Activated B cell treated with CpG ODN at 0.5 μM for 24 hours (primary cell): Measurements from ENCODE around the gene PTCH2. TPM values are rescaled to one million over a fixed set of nuclear protein-coding genes. Genes with fewer than 3 reads are reported as not detected.

Experiments used
- ATAC-seq: fragments of 200-7000 bp; cut with Tn5 transposase; one replicate; pipeline ENCODE4 v1.10.0; 2021; ENCODE audit warnings: low read depth, mild to moderate bottlenecking, moderate library complexity
- CTCF ChIA-PET: fragments of 350-600 bp; sonication (Branson Sonifier 250); formaldehyde crosslinking; loops from one replicate; lab custom pipeline; 2021; ENCODE audit warnings: antibody characterized with exemption; lab: Charles Lee
- POLR2A ChIA-PET: fragments of 350-600 bp; sonication (Branson Sonifier 250); formaldehyde crosslinking; loops from one replicate; lab custom pipeline; 2021; ENCODE audit warnings: antibody characterized with exemption; lab: Charles Lee
- DNase-seq: peaks from one replicate; pipeline ENCODE4 v3.0.0; 2022
- H3K27ac Mint-ChIP-seq: one replicate; pipeline ENCODE4 v1.8.0; 2020; ENCODE audit warnings: mixed read lengths
- H3K27me3 Mint-ChIP-seq: one replicate; pipeline ENCODE4 v1.8.0; 2021; ENCODE audit warnings: mixed read lengths
- H3K36me3 Mint-ChIP-seq: one replicate; pipeline ENCODE4 v1.8.0; 2021; ENCODE audit warnings: low read depth, mixed read lengths
- H3K4me1 Mint-ChIP-seq: one replicate; pipeline ENCODE4 v1.8.0; 2021; ENCODE audit warnings: mixed read lengths
- H3K4me3 Mint-ChIP-seq: one replicate; pipeline ENCODE4 v1.8.0; 2020; ENCODE audit warnings: mild to moderate bottlenecking, mixed read lengths
- H3K9me3 Mint-ChIP-seq: one replicate; pipeline ENCODE4 v1.8.0; 2020; ENCODE audit warnings: mixed read lengths
- CTCF ChIP-seq: fragments of 200-600 bp; IDR thresholded peaks from one replicate; pipeline ENCODE4 v1.8.0; 2022; ENCODE audit warnings: antibody characterized with exemption, mild to moderate bottlenecking
- intact Hi-C: fragments of 100-400 bp; cut with micrococcal nuclease; formaldehyde crosslinking; loops from one replicate; pipeline ENCODE4 v1.15.1; 2024
- total RNA-seq: library from RNA; stranded (reverse); gene quantifications from 2 replicates; pipeline ENCODE4 v1.2.3, GENCODE V29; 2022

The PTCH2 gene
- total RNA-seq, 1 donor from 2014 or later = 1.2 TPM

GRCh38 chr1:44775078-44775929 is 67.7 kb downstream of the PTCH2 start, which contains the start of gene RPS8:
TSS of gene RPS8 (plus strand) at chr1:44775540. CDS start at chr1:44775597, 57 bp downstream.
- Mint-ChIP-seq H3K9me3 (no peaks in the 10 kb centered on the region), H3K4me1 (peaks cover 40% of the 10 kb centered on the region), H3K4me3 (peak within 1 kb of the TSS; percentile 98), H3K36me3 (peaks cover 50% of the 10 kb centered on the region), H3K27ac (peak within 1 kb of the TSS; percentile 99), H3K27me3 (no peaks in the 10 kb centered on the region)
- ATAC-seq (peak; percentile 82), DNase-seq (peak; percentile 84)
- intact Hi-C loops = loop anchor here (1.0 to 2.0 kb wide), 5 partner anchors 11 to 53 kb away; partner anchors contain the start of genes KIF2C and RNU5D-1
- TF ChIP-seq CTCF = no peak
- ChIA-PET POLR2A (interaction anchor here (0.5 to 6.3 kb wide), 46 partner anchors 9 to 808 kb away, joined by 3 to 149 read pairs (median 6); partner anchors contain the start of genes AKR1A1, ARMH1, BEST4 and BTBD19), CTCF (interaction anchor here (0.6 to 2.1 kb wide), 8 partner anchors 9 to 63 kb away, joined by 3 to 10 read pairs (median 3); partner anchors contain the start of genes PLK3 and RNU5D-1)

Other genes starting within 250 kb of the PTCH2 start
- gene TMEM53, start 168.8 kb downstream of the PTCH2 start, total RNA-seq = 4.6 and 4.8 TPM in 2 replicates
- gene ARMH1, start 168.5 kb downstream of the PTCH2 start, total RNA-seq = 18.1 and 19.9 TPM in 2 replicates
- not detected in 2 replicates for gene RNU5D-1, start 112.1 kb downstream of the PTCH2 start, total RNA-seq
- 1.00 and 1.8 TPM in 2 replicates for gene KIF2C, start 103.4 kb downstream of the PTCH2 start, total RNA-seq
- gene RPS8, start 67.7 kb downstream of the PTCH2 start, total RNA-seq = 3,767 and 4,240 TPM in 2 replicates
- 0.49 and 0.62 TPM in 2 replicates for gene BEST4, start 55.1 kb downstream of the PTCH2 start, total RNA-seq
- gene PLK3, start 42.9 kb downstream of the PTCH2 start, total RNA-seq = 63.0 and 82.0 TPM in 2 replicates
- gene DYNLT4, start 35.9 kb downstream of the PTCH2 start, total RNA-seq = not detected in 2 replicates
- 25.8 and 27.6 TPM in 2 replicates for gene BTBD19, start 34.7 kb downstream of the PTCH2 start, total RNA-seq
- 21.2 and 26.6 TPM in 2 replicates for gene EIF2B3, start 143.3 kb upstream of the PTCH2 start, total RNA-seq
- 40.3 and 49.9 TPM in 2 replicates for gene HECTD3, start 168.1 kb upstream of the PTCH2 start, total RNA-seq
- gene UROD, start 169.0 kb upstream of the PTCH2 start, total RNA-seq = 60.3 and 64.9 TPM in 2 replicates